K562 (cell line): ENCODE results near the gene HOXC11. TPM values are rescaled to one million over a fixed set of nuclear protein-coding genes. Genes with fewer than 3 reads are reported as not detected.

ENCODE experiments used
- ATAC-seq: fragments of 200-7000 bp; cut with Tn5 transposase; 3 replicates; pipeline ENCODE4 v1.9.1; 2020; ENCODE audit warnings: moderate library complexity
- BruUV-seq: library from RNA; stranded (reverse); fragments of 400-500 nt; replicated peaks from 2 replicates; lab custom pipeline; 2021; lab: Mats Ljungman, UMichigan
- CTCF ChIA-PET: fragments of 300-600 bp; formaldehyde crosslinking; extraction: SDS; loops from one replicate; lab custom pipeline; 2021; ENCODE audit warnings: low intra/inter-chr PET ratio; lab: Yijun Ruan, JAX
- POLR2A ChIA-PET: fragments of 300-600, 350-650 bp; sonication (Branson Sonifier 250); formaldehyde crosslinking; extraction: SDS; loops from one replicate; lab custom pipeline; 2021; ENCODE audit warnings: antibody characterized with exemption, inconsistent platforms; lab: Yijun Ruan, JAX
- DNase-seq, 4 experiments: peaks; one replicate each; pipeline versions ENCODE4 v3.0.0 to v3.0.0-alpha.2; 2011 to 2018; ENCODE audit warnings: low spot score in 3 of 4, mixed read lengths in 3 of 4; ENCODE audit errors: extremely low read depth in 1 of 4
- FAIRE-seq: peaks from 2 replicates; lab custom pipeline; 2011; peaks lifted over from hg19 to GRCh38; lab: Jason Lieb, UNC
- H2AFZ ChIP-seq: 2 replicates; pipeline ENCODE4 v1.6.0; 2011; ENCODE audit warnings: low read depth, low read length, control low read depth, inconsistent platforms
- H3K27ac ChIP-seq: fragments of 200-600 bp; 3 replicates; pipeline ENCODE4 v1.8.0; 2011; ENCODE audit warnings: low read depth, mild to moderate bottlenecking, control low read depth, inconsistent platforms, low read length, moderate library complexity, mixed read lengths; ENCODE audit errors: extremely low read depth
- H3K27me3 ChIP-seq, 2 experiments: fragments of 300-600 bp in 1 of 2; 2 replicates in 1 of 2; 3 replicates in 1 of 2; pipeline versions ENCODE4 v1.6.0 to v1.8.0; 2011; ENCODE audit warnings: inconsistent platforms in 2 of 2, low read length in 2 of 2, mild to moderate bottlenecking in 1 of 2, mixed read lengths in 1 of 2, moderate library complexity in 1 of 2; ENCODE audit not compliant: control insufficient read depth in 2 of 2, insufficient read depth in 2 of 2
- H3K36me3 ChIP-seq: fragments of 300-600 bp; 3 replicates; pipeline ENCODE4 v1.8.0; 2011; ENCODE audit warnings: mild to moderate bottlenecking, low read length, inconsistent platforms; ENCODE audit not compliant: control insufficient read depth, insufficient read depth
- H3K4me1 ChIP-seq, 2 experiments: fragments of 200-600 bp in 1 of 2; replicated peaks in 1 of 2; 2 replicates in 1 of 2; 3 replicates in 1 of 2; pipeline versions ENCODE4 v1.5.1 to v1.8.0; 2011; ENCODE audit warnings: inconsistent platforms in 2 of 2, low read length in 2 of 2, mild to moderate bottlenecking in 1 of 2, mixed read lengths in 1 of 2, moderate library complexity in 1 of 2; ENCODE audit not compliant: control insufficient read depth in 2 of 2, insufficient read depth in 2 of 2
- H3K4me2 ChIP-seq: 2 replicates; pipeline ENCODE4 v1.6.1; 2011; ENCODE audit warnings: low read length, control low read depth, inconsistent platforms, mixed read lengths; ENCODE audit not compliant: insufficient read depth
- H3K4me3 ChIP-seq: fragments of 200-600 bp; sonication (generic), shearing (Covaris generic); 2 replicates; pipeline ENCODE4 v1.5.1; 2016; ENCODE audit warnings: control low read depth, inconsistent platforms
- H3K79me2 ChIP-seq: fragments of 200-600 bp; 3 replicates; pipeline ENCODE4 v1.8.0; 2011; ENCODE audit warnings: low read length, inconsistent platforms; ENCODE audit not compliant: control insufficient read depth, insufficient read depth
- H3K9ac ChIP-seq, 2 experiments: 2 replicates each; pipeline versions ENCODE4 v1.6.0 to v1.6.1; 2011; ENCODE audit warnings: low read depth in 2 of 2, low read length in 2 of 2, control low read depth in 1 of 2, inconsistent platforms in 1 of 2, mild to moderate bottlenecking in 1 of 2, mixed read lengths in 1 of 2; ENCODE audit not compliant: insufficient read depth in 1 of 2
- H3K9me1 ChIP-seq: one replicate; pipeline ENCODE4 v1.6.0; 2011; ENCODE audit warnings: inconsistent platforms, mild to moderate bottlenecking, low read length, moderate library complexity; ENCODE audit not compliant: control insufficient read depth, insufficient read depth
- H3K9me3 ChIP-seq: replicated peaks from 2 replicates; pipeline ENCODE4 v1.5.1; 2011; ENCODE audit warnings: low read depth, low read length, inconsistent platforms; ENCODE audit not compliant: control insufficient read depth, insufficient read depth
- H4K20me1 ChIP-seq: replicated peaks from 2 replicates; pipeline ENCODE4 v1.6.1; 2011; ENCODE audit warnings: low read length, inconsistent platforms, mixed read lengths; ENCODE audit not compliant: control insufficient read depth, insufficient read depth
- CCAR2 ChIP-seq: fragments of 200-400 bp; formaldehyde crosslinking; IDR thresholded peaks from 2 replicates; pipeline ENCODE4 v1.6.1; 2017; ENCODE audit warnings: mild to moderate bottlenecking, low read depth, low read length
- CREBBP ChIP-seq: IDR thresholded peaks from one replicate; pipeline ENCODE4 v1.6.1; 2012; ENCODE audit warnings: low read depth, mild to moderate bottlenecking, control low read depth, inconsistent platforms, low read length
- DNMT1 ChIP-seq: fragments of 450-650 bp; IDR thresholded peaks from 2 replicates; pipeline ENCODE4 v1.6.1; 2016; ENCODE audit warnings: antibody characterized with exemption, mild to moderate bottlenecking
- E2F3 ChIP-seq: fragments of 250-450 bp; sonication (Bioruptor Pico); IDR thresholded peaks from 2 replicates; pipeline ENCODE4 v1.4.0; 2020; ENCODE audit warnings: mild to moderate bottlenecking
- NCOR1 ChIP-seq: fragments of 450-650 bp; IDR thresholded peaks from 2 replicates; pipeline ENCODE4 v1.6.1; 2016; ENCODE audit warnings: mild to moderate bottlenecking, moderate library complexity
- TAF1 ChIP-seq: IDR thresholded peaks from 2 replicates; pipeline ENCODE4 v1.6.1; 2011; ENCODE audit warnings: mild to moderate bottlenecking, low read length, moderate library complexity; ENCODE audit not compliant: insufficient read depth, control insufficient read depth, severe bottlenecking; ENCODE audit errors: extremely low read depth
- TFAM ChIP-seq: fragments of 250-450 bp; sonication (Bioruptor Pico); conservative IDR thresholded peaks from 2 replicates; pipeline ENCODE4 v1.5.0; 2021; ENCODE audit warnings: mild to moderate bottlenecking, moderate library complexity
- WGBS: fragments of 100-300 bp; shearing (Covaris generic); methylation state at CpG from one replicate; pipeline ENCODE4 v1.1.6; 2016; ENCODE audit warnings: low coverage, mixed read lengths; ENCODE audit not compliant: insufficient coverage; ENCODE audit errors: missing lambda C conversion rate; 5-methylcytosine and 5-hydroxymethylcytosine counted together
- in situ Hi-C: fragments of 300-500 bp; cut with MboI; formaldehyde crosslinking; loops from 4 replicates; pipeline ENCODE4 v1.15.0; 2018; ENCODE audit warnings: inconsistent platforms, mixed read lengths
- intact Hi-C: fragments of 100-400 bp; cut with micrococcal nuclease; formaldehyde crosslinking; loops from 2 replicates; pipeline ENCODE4 v1.14.2; 2022
- polyA plus RNA-seq, 8 experiments: library from polyadenylated mRNA; depleted of rRNA in 4 of 8; stranded (reverse) in 5 of 8; unstranded in 3 of 8; fragments of >200 nt; fragmentation: Nextera tagmentation in 2 of 8; fragmentation: Illumina TruSeq in 1 of 8; extraction: Ambion mirVana in 2 of 8; extraction: Trizol in 1 of 8; gene quantifications; 2 replicates each; pipeline versions ENCODE4 v1.2.1 to v1.2.3, GENCODE V29; 2011 to 2014; ENCODE audit warnings: inconsistent platforms in 1 of 8, missing spikeins in 1 of 8
- total RNA-seq, 7 experiments: library from RNA; depleted of rRNA in 6 of 7; stranded (reverse); fragments of >200 nt in 6 of 7; fragmentation: Illumina TruSeq in 2 of 7; extraction: Trizol in 2 of 7; gene quantifications; 2 replicates each; pipeline versions ENCODE4 v1.2.1 to v1.2.3, GENCODE V29; 2011 to 2021; ENCODE audit warnings: low replicate concordance in 1 of 7
- TF ChIP-seq, protein P1 (sequence below): fragments of 450-650 bp; conservative IDR thresholded peaks from 2 replicates; pipeline ENCODE4 v1.6.1; 2016; ENCODE audit warnings: missing genetic modification characterization, low read depth, mild to moderate bottlenecking, control low read depth, missing compliant biosample characterization
- TF ChIP-seq, protein P2 (sequence below), 2 experiments: IDR thresholded peaks; 2 replicates each; pipeline ENCODE4 v1.6.1; 2012; ENCODE audit warnings: improper control_type of control experiment in 2 of 2, low read depth in 2 of 2, low read length in 2 of 2, borderline replicate concordance in 1 of 2
- TF ChIP-seq, protein P3 (sequence below): fragments of 450-650 bp; formaldehyde crosslinking; IDR thresholded peaks from 2 replicates; pipeline ENCODE4 v1.4.0; 2022; ENCODE audit warnings: missing genetic modification characterization

HOXC11 gene
- total and polyA plus RNA-seq, 9 of the 15 experiments (the other 6 are each of a cell fraction or from before 2014, with no cell fraction given): not detected

DNA sequence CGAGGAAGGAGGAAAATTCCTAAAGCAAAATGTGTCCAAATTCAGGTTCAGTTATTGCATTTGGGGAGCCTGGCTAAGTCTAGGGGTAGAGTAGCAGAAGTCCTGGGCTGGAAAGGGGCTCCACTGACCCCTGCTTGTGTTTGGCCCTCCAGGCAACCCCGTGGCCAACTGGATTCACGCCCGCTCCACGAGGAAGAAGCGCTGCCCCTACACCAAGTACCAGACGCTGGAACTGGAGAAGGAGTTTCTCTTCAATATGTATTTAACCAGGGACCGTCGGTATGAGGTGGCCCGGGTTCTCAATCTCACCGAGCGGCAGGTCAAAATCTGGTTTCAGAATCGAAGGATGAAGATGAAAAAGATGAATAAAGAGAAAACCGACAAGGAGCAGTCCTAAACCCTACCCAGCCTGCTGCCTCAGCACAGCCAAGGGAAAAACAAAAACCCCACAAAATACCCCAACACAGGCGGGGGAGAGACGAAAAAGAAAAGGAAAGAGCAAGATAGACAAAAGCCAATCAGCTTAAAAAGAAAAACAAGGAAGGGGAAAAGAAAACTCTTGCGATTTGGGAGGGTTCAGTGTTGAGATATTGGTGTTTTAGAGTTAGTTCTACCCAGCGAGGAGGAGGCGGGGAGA, 29.5 kb downstream of the HOXC11 start:
- intact Hi-C loops (no loop called here), in situ Hi-C loops (no loop called here)
- Histone ChIP-seq H3K4me3 (no peak overlapping the region), H3K79me2 (peaks cover 21% of the 10 kb centered on the region), H3K36me3 (no peaks in the 10 kb centered on the region), H3K9me1 (no peaks in the 10 kb centered on the region), H3K4me1 (peaks cover 38 to 72% of the 10 kb centered on the region in 2 experiments), H4K20me1 (no peaks in the 10 kb centered on the region; the same call in 1 of the 2 replicates), H3K9ac (0 out of 4 replicates have a peak overlapping the region, but pooled peaks of 1 of the 2 experiments have one; percentile 2), H2AFZ (no peak overlapping the region), H3K27me3 (no peaks in the 10 kb centered on the region), H3K9me3 (no peaks in the 10 kb centered on the region), H3K4me2 (no peak overlapping the region), H3K27ac (no peak overlapping the region)
- 83% methylated on average over 19 of the region's 19 CpGs for WGBS
- DNase-seq (no peak), FAIRE-seq (peak; percentile 11), ATAC-seq (no peak)
- BruUV-seq: TSS peak; percentile 15
- POLR2A ChIA-PET: interaction anchor here (0.6 to 5.6 kb wide), 6 partner anchors 10 to 104 kb away, joined by 3 to 43 read pairs (median 3); no protein-coding TSS in a partner anchor
- no peak for TF ChIP-seq DNMT1
- TF ChIP-seq CCAR2: no peak
- TF ChIP-seq CREBBP: no peak
- no peak for TF ChIP-seq NCOR1
- TF ChIP-seq, protein P1, sequence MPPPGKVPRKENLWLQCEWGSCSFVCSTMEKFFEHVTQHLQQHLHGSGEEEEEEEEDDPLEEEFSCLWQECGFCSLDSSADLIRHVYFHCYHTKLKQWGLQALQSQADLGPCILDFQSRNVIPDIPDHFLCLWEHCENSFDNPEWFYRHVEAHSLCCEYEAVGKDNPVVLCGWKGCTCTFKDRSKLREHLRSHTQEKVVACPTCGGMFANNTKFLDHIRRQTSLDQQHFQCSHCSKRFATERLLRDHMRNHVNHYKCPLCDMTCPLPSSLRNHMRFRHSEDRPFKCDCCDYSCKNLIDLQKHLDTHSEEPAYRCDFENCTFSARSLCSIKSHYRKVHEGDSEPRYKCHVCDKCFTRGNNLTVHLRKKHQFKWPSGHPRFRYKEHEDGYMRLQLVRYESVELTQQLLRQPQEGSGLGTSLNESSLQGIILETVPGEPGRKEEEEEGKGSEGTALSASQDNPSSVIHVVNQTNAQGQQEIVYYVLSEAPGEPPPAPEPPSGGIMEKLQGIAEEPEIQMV (tag): no peak
- TF ChIP-seq TAF1: no peak
- TF ChIP-seq E2F3 (CRISPR knock-in tag): no peak
- TF ChIP-seq, protein P2, sequence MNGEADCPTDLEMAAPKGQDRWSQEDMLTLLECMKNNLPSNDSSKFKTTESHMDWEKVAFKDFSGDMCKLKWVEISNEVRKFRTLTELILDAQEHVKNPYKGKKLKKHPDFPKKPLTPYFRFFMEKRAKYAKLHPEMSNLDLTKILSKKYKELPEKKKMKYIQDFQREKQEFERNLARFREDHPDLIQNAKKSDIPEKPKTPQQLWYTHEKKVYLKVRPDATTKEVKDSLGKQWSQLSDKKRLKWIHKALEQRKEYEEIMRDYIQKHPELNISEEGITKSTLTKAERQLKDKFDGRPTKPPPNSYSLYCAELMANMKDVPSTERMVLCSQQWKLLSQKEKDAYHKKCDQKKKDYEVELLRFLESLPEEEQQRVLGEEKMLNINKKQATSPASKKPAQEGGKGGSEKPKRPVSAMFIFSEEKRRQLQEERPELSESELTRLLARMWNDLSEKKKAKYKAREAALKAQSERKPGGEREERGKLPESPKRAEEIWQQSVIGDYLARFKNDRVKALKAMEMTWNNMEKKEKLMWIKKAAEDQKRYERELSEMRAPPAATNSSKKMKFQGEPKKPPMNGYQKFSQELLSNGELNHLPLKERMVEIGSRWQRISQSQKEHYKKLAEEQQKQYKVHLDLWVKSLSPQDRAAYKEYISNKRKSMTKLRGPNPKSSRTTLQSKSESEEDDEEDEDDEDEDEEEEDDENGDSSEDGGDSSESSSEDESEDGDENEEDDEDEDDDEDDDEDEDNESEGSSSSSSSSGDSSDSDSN (IDR thresholded peaks at IDR 0.05; ENCODE audit: borderline replicate concordance in 1 of 2, low read depth in 2 of 2, low read length in 2 of 2): no peak
- TF ChIP-seq, protein P3, sequence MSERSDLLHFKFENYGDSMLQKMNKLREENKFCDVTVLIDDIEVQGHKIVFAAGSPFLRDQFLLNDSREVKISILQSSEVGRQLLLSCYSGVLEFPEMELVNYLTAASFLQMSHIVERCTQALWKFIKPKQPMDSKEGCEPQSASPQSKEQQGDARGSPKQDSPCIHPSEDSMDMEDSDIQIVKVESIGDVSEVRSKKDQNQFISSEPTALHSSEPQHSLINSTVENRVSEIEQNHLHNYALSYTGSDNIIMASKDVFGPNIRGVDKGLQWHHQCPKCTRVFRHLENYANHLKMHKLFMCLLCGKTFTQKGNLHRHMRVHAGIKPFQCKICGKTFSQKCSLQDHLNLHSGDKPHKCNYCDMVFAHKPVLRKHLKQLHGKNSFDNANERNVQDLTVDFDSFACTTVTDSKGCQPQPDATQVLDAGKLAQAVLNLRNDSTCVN (CRISPR knock-in tag): no peak
- TF ChIP-seq TFAM (CRISPR knock-in tag): no peak
- CTCF ChIA-PET: interaction anchor here (0.6 to 2.7 kb wide), 2 partner anchors 17 to 64 kb away, joined by 5 to 26 read pairs; partner anchors contain the start of gene HOXC10
